Activated CD8-positive, alpha-beta T cell treated with anti-CD3 and anti-CD28 coated beads for 36 hours (primary cell): Measurements from ENCODE around the gene MEPCE. TPM values are rescaled to one million over a fixed set of nuclear protein-coding genes. Genes with fewer than 3 reads are reported as not detected.

ENCODE experiments used
- ATAC-seq: fragments of 200-7000 bp; cut with Tn5 transposase; one replicate; pipeline ENCODE4 v1.10.0; 2021; ENCODE audit warnings: mild to moderate bottlenecking, moderate library complexity
- CTCF ChIA-PET: fragments of 350-600 bp; sonication (Branson Sonifier 250); formaldehyde crosslinking; loops from one replicate; lab custom pipeline; 2021; ENCODE audit warnings: antibody characterized with exemption; lab: Charles Lee
- POLR2A ChIA-PET: fragments of 350-600 bp; sonication (Branson Sonifier 250); formaldehyde crosslinking; loops from one replicate; lab custom pipeline; 2021; ENCODE audit warnings: antibody characterized with exemption; lab: Charles Lee
- DNase-seq: peaks from one replicate; pipeline ENCODE4 v3.0.0-alpha.2; 2020
- H3K27ac Mint-ChIP-seq: one replicate; pipeline ENCODE4 v1.8.0; 2021; ENCODE audit warnings: mild to moderate bottlenecking, mixed read lengths
- H3K27me3 Mint-ChIP-seq: one replicate; pipeline ENCODE4 v1.8.0; 2021; ENCODE audit warnings: mixed read lengths
- H3K36me3 Mint-ChIP-seq: one replicate; pipeline ENCODE4 v1.8.0; 2021; ENCODE audit warnings: low read depth, mixed read lengths
- H3K4me1 Mint-ChIP-seq: one replicate; pipeline ENCODE4 v1.8.0; 2021; ENCODE audit warnings: low read depth, mixed read lengths
- H3K4me3 Mint-ChIP-seq: one replicate; pipeline ENCODE4 v1.8.0; 2021; ENCODE audit warnings: mild to moderate bottlenecking, moderate library complexity, mixed read lengths
- H3K9me3 Mint-ChIP-seq: one replicate; pipeline ENCODE4 v1.8.0; 2021; ENCODE audit warnings: mixed read lengths
- CTCF ChIP-seq: fragments of 200-600 bp; IDR thresholded peaks from one replicate; pipeline ENCODE4 v1.8.0; 2022; ENCODE audit warnings: antibody characterized with exemption, mild to moderate bottlenecking
- intact Hi-C: fragments of 100-400 bp; cut with micrococcal nuclease; formaldehyde crosslinking; loops from one replicate; pipeline ENCODE4 v1.10.0; 2022
- total RNA-seq, 2 experiments: library from RNA; stranded (reverse); gene quantifications; one replicate each; pipeline ENCODE4 v1.2.3, GENCODE V29; 2021

The MEPCE gene
- total RNA-seq, 2 experiments from 2014 or later, result 38.3 to 38.8 TPM

- ChIA-PET POLR2A (interaction anchor here (0.6 kb wide), 1 partner anchor 60 kb away, joined by 3 read pairs; no protein-coding TSS in a partner anchor), CTCF (interaction anchor here (1.0 to 9.3 kb wide), 9 partner anchors 11 to 210 kb away, joined by 3 to 75 read pairs (median 8); no protein-coding TSS in a partner anchor)
- intact Hi-C loops, result no loop called here
- H3K27me3 Mint-ChIP-seq, result no peaks in the 10 kb centered on the region
- no peak for TF ChIP-seq CTCF
- H3K27ac Mint-ChIP-seq, result no peak overlapping the region
- H3K9me3 Mint-ChIP-seq, result no peaks in the 10 kb centered on the region
- H3K4me3 Mint-ChIP-seq, result peak overlapping the region; percentile 17
- no peak for ATAC-seq
- no peak for DNase-seq
- peaks cover 20% of the 10 kb centered on the region for H3K4me1 Mint-ChIP-seq
- H3K36me3 Mint-ChIP-seq, result peaks cover 14% of the 10 kb centered on the region
Measured at GRCh38 chr7:100481466-100481865, 51.8 kb downstream of the MEPCE start.

- no peak for DNase-seq
- H3K27me3 Mint-ChIP-seq, result no peaks in the 10 kb centered on the region
- CTCF ChIA-PET, result interaction anchor here (0.6 to 9.3 kb wide), 33 partner anchors 9 to 209 kb away, joined by 3 to 75 read pairs (median 4); partner anchors contain the start of genes FBXO24, LRCH4 and MOSPD3
- H3K4me1 Mint-ChIP-seq, result peaks cover 15% of the 10 kb centered on the region
- peak overlapping the region; percentile 79 for H3K4me3 Mint-ChIP-seq
- peak overlapping the region; percentile 52 for H3K27ac Mint-ChIP-seq
- no peak for TF ChIP-seq CTCF
- ATAC-seq, result no peak
- no peaks in the 10 kb centered on the region for H3K9me3 Mint-ChIP-seq
- H3K36me3 Mint-ChIP-seq, result peaks cover 5% of the 10 kb centered on the region
- intact Hi-C loops, result no loop called here
- POLR2A ChIA-PET, result interaction anchor here (1.0 to 1.9 kb wide), 4 partner anchors 10 to 101 kb away, joined by 3 to 5 read pairs (median 5); no protein-coding TSS in a partner anchor
Measured at GRCh38 chr7:100482728-100483089, 53.1 kb downstream of the MEPCE start.

- H3K4me3 Mint-ChIP-seq, result peak overlapping the region; percentile 79
- intact Hi-C loops, result no loop called here
- POLR2A ChIA-PET, result interaction anchor here (0.6 to 1.9 kb wide), 6 partner anchors 10 to 392 kb away, joined by 3 to 5 read pairs (median 4); no protein-coding TSS in a partner anchor
- peak overlapping the region; percentile 52 for H3K27ac Mint-ChIP-seq
- ATAC-seq (peak; percentile 69), DNase-seq (peak; percentile 83)
- H3K27me3 Mint-ChIP-seq, result no peaks in the 10 kb centered on the region
- peak; percentile 99 for TF ChIP-seq CTCF
- peaks cover under 1% of the 10 kb centered on the region for H3K36me3 Mint-ChIP-seq
- CTCF ChIA-PET, result interaction anchor here (0.6 to 9.3 kb wide), 32 partner anchors 9 to 197 kb away, joined by 3 to 75 read pairs (median 4); partner anchors contain the start of genes FBXO24, LRCH4 and MOSPD3
- H3K9me3 Mint-ChIP-seq, result no peaks in the 10 kb centered on the region
- peaks cover 15% of the 10 kb centered on the region for H3K4me1 Mint-ChIP-seq
Measured at GRCh38 chr7:100483090-100483721, 53.6 kb downstream of the MEPCE start.

Other genes starting within 250 kb of the MEPCE start
- gene PVRIG, start 209.9 kb upstream of the MEPCE start, total RNA-seq, result 10 to 100 TPM; 29.8 to 30.2 TPM
- not detected for gene SPDYE3, start 122.1 kb upstream of the MEPCE start, total RNA-seq
- gene PILRB, start 71.7 kb upstream of the MEPCE start, total RNA-seq, result 10 to 100 TPM; 43.7 to 46.8 TPM
- gene PILRA, start 56.3 kb upstream of the MEPCE start, total RNA-seq, result 1 to 10 TPM; 5.8 to 6.6 TPM
- 1 to 10 TPM; 2.5 to 3.6 TPM for gene ZCWPW1, start 1.1 kb upstream of the MEPCE start, total RNA-seq
- gene PPP1R35, start 6.7 kb downstream of the MEPCE start, total RNA-seq, result 10 to 100 TPM; 63.4 to 67.8 TPM
- 1 to 10 TPM; 3.7 to 4.6 TPM for gene SPACDR, start 34.4 kb downstream of the MEPCE start, total RNA-seq
- 10 to 100 TPM; 92.6 to 94.2 TPM for gene TSC22D4, start 49.4 kb downstream of the MEPCE start, total RNA-seq
- gene NYAP1, start 54.1 kb downstream of the MEPCE start, total RNA-seq, result under 1 TPM; 0.32 to 0.38 TPM
- 10 to 100 TPM; 45.6 to 45.8 TPM for gene AGFG2, start 109.4 kb downstream of the MEPCE start, total RNA-seq
- 10 to 100 TPM in 1 of 2 experiments, 1 to 10 TPM in 1; 9.9 to 12.8 TPM for gene SAP25, start 144.1 kb downstream of the MEPCE start, total RNA-seq
- gene LRCH4, start 156.3 kb downstream of the MEPCE start, total RNA-seq, result 10 to 100 TPM; 77.7 to 78.7 TPM
- gene FBXO24, start 156.5 kb downstream of the MEPCE start, total RNA-seq, result 1 to 10 TPM; 1.4 to 1.5 TPM
- gene PCOLCE, start 172.5 kb downstream of the MEPCE start, total RNA-seq, result 1 to 10 TPM; 3.9 to 4.6 TPM
- gene MOSPD3, start 182.7 kb downstream of the MEPCE start, total RNA-seq, result 10 to 100 TPM in 1 of 2 experiments, 1 to 10 TPM in 1; 9.6 to 10.5 TPM
- gene TFR2, start 211.7 kb downstream of the MEPCE start, total RNA-seq, result 10 to 100 TPM; 11.3 to 11.9 TPM
- gene ACTL6B, start 226.6 kb downstream of the MEPCE start, total RNA-seq, result not detected
- gene GNB2, start 243.9 kb downstream of the MEPCE start, total RNA-seq, result 100 to 1,000 TPM; 192 TPM